K562 (cell line): ENCODE data around the gene SLC5A6. TPM values are rescaled to one million over a fixed set of nuclear protein-coding genes. Genes with fewer than 3 reads are reported as not detected.

Experiments
- C11orf30 ChIP-seq: fragments of 450-650 bp; IDR thresholded peaks from 2 replicates; pipeline ENCODE4 v1.6.1; 2016; ENCODE audit warnings: low read depth, mild to moderate bottlenecking
- CEBPZ ChIP-seq: fragments of 150-350 bp; IDR thresholded peaks from 2 replicates; pipeline ENCODE4 v1.6.1; 2014; ENCODE audit warnings: low read depth, mild to moderate bottlenecking, low read length, borderline replicate concordance
- ELF2 ChIP-seq: fragments of 250-450 bp; sonication (Bioruptor Pico); IDR thresholded peaks from 2 replicates; pipeline ENCODE4 v1.5.0; 2021; ENCODE audit warnings: mild to moderate bottlenecking
- HINFP ChIP-seq: fragments of 450-650 bp; conservative IDR thresholded peaks from 2 replicates; pipeline ENCODE4 v1.6.1; 2016; ENCODE audit warnings: missing genetic modification characterization, low read depth, mild to moderate bottlenecking, control low read depth, missing compliant biosample characterization
- IRF2 ChIP-seq: sonication (generic); formaldehyde crosslinking; IDR thresholded peaks from 2 replicates; pipeline ENCODE4 v1.8.1; 2022; ENCODE audit warnings: mild to moderate bottlenecking, missing genetic modification reagents
- MBD2 ChIP-seq: sonication (generic); IDR thresholded peaks from 2 replicates; pipeline ENCODE4 v1.6.1; 2016; ENCODE audit warnings: low read depth, borderline replicate concordance
- NELFE ChIP-seq: IDR thresholded peaks from 2 replicates; pipeline ENCODE4 v1.6.1; 2011; ENCODE audit warnings: mild to moderate bottlenecking; ENCODE audit not compliant: insufficient read depth, insufficient read length
- PCBP1 ChIP-seq: fragments of 200-400 bp; formaldehyde crosslinking; IDR thresholded peaks from 2 replicates; pipeline ENCODE4 v1.6.1; 2018; ENCODE audit warnings: mild to moderate bottlenecking, low read depth, low read length; ENCODE audit not compliant: poor library complexity, severe bottlenecking
- POLR2A ChIP-seq: fragments of 450-650 bp; conservative IDR thresholded peaks from 2 replicates; pipeline ENCODE4 v1.6.1; 2016
- POLR2G ChIP-seq: fragments of 200-400 bp; formaldehyde crosslinking; IDR thresholded peaks from 2 replicates; pipeline ENCODE4 v1.6.1; 2017; ENCODE audit warnings: low read depth, mild to moderate bottlenecking, antibody characterized with exemption, low read length, moderate library complexity
- SIRT6 ChIP-seq: IDR thresholded peaks from one replicate; pipeline ENCODE4 v1.6.1; 2012; ENCODE audit warnings: low read depth, mild to moderate bottlenecking, control low read depth, inconsistent platforms, low read length, moderate library complexity
- SNRNP70 ChIP-seq: fragments of 200-400 bp; formaldehyde crosslinking; optimal IDR thresholded peaks from 2 replicates; pipeline ENCODE3; 2017; ENCODE audit warnings: low read depth, low read length
- TCF3 ChIP-seq: sonication (generic); formaldehyde crosslinking; IDR thresholded peaks from 2 replicates; pipeline ENCODE4 v1.4.0; 2020; ENCODE audit warnings: mild to moderate bottlenecking, missing genetic modification reagents
- TFAM ChIP-seq: fragments of 250-450 bp; sonication (Bioruptor Pico); conservative IDR thresholded peaks from 2 replicates; pipeline ENCODE4 v1.5.0; 2021; ENCODE audit warnings: mild to moderate bottlenecking, moderate library complexity
- WHSC1 ChIP-seq: IDR thresholded peaks from one replicate; pipeline ENCODE4 v1.6.1; 2012; ENCODE audit warnings: low read length, control low read depth, inconsistent platforms
- ZKSCAN8 ChIP-seq: fragments of 200-800 bp; sonication (Bioruptor generic); IDR thresholded peaks from 2 replicates; pipeline ENCODE4 v1.6.1; 2016; ENCODE audit warnings: missing genetic modification characterization, missing compliant biosample characterization
- ZNF384 ChIP-seq: IDR thresholded peaks from 2 replicates; pipeline ENCODE4 v1.6.1; 2012; ENCODE audit warnings: low read depth, low read length, improper control_type of control experiment
- ZNF431 ChIP-seq: sonication (generic); formaldehyde crosslinking; IDR thresholded peaks from 2 replicates; pipeline ENCODE4 v1.8.0; 2022; ENCODE audit warnings: mild to moderate bottlenecking, missing genetic modification reagents
- ZNF507 ChIP-seq: conservative IDR thresholded peaks from 2 replicates; pipeline ENCODE4 v1.6.1; 2017; ENCODE audit warnings: missing genetic modification characterization, missing compliant biosample characterization
- ZNF511 ChIP-seq: sonication (generic); formaldehyde crosslinking; IDR thresholded peaks from 2 replicates; pipeline ENCODE4 v1.8.0; 2022; ENCODE audit warnings: mild to moderate bottlenecking, missing genetic modification reagents
- polyA plus RNA-seq, 8 experiments: library from polyadenylated mRNA; depleted of rRNA in 4 of 8; stranded (reverse) in 5 of 8; unstranded in 3 of 8; fragments of >200 nt; fragmentation: Nextera tagmentation in 2 of 8; fragmentation: Illumina TruSeq in 1 of 8; extraction: Ambion mirVana in 2 of 8; extraction: Trizol in 1 of 8; gene quantifications; 2 replicates each; pipeline versions ENCODE4 v1.2.1 to v1.2.3, GENCODE V29; 2011 to 2014; ENCODE audit warnings: inconsistent platforms in 1 of 8, missing spikeins in 1 of 8
- total RNA-seq, 7 experiments: library from RNA; depleted of rRNA in 6 of 7; stranded (reverse); fragments of >200 nt in 6 of 7; fragmentation: Illumina TruSeq in 2 of 7; extraction: Trizol in 2 of 7; gene quantifications; 2 replicates each; pipeline versions ENCODE4 v1.2.1 to v1.2.3, GENCODE V29; 2011 to 2021; ENCODE audit warnings: low replicate concordance in 1 of 7

The SLC5A6 gene
- total and polyA plus RNA-seq, 9 of the 15 experiments (the other 6 are each of a cell fraction or from before 2014, with no cell fraction given) = 32.6 to 137 (median 107) TPM

- TF ChIP-seq CEBPZ (no peak), C11orf30 (peak; percentile 86), NELFE (peak; percentile 36), POLR2G (peak; percentile 98), TCF3 (CRISPR knock-in tag) (peak; percentile 50), SNRNP70 (no peak), ZNF511 (no peak), ZNF507 (tag) (no peak), TFAM (CRISPR knock-in tag) (no peak), PCBP1 (peak; percentile 53), SIRT6 (no peak), ZKSCAN8 (CRISPR knock-in tag) (no peak), ZNF384 (peak; percentile 6; the same call in 1 of the 2 replicates), IRF2 (CRISPR knock-in tag) (no peak), ELF2 (peak; percentile 91), ZNF431 (CRISPR knock-in tag) (peak; percentile 36; the same call in 1 of the 2 replicates), WHSC1 (no peak), MBD2 (peak; percentile 79), POLR2A (peak; percentile 95), HINFP (tag) (no peak)
Measured at GRCh38 chr2:27211943-27212625, at the start of gene SLC5A6, which contains the start of gene ATRAID (continued).
